Measurements from ENCODE around the gene AIFM1.

DNA sequence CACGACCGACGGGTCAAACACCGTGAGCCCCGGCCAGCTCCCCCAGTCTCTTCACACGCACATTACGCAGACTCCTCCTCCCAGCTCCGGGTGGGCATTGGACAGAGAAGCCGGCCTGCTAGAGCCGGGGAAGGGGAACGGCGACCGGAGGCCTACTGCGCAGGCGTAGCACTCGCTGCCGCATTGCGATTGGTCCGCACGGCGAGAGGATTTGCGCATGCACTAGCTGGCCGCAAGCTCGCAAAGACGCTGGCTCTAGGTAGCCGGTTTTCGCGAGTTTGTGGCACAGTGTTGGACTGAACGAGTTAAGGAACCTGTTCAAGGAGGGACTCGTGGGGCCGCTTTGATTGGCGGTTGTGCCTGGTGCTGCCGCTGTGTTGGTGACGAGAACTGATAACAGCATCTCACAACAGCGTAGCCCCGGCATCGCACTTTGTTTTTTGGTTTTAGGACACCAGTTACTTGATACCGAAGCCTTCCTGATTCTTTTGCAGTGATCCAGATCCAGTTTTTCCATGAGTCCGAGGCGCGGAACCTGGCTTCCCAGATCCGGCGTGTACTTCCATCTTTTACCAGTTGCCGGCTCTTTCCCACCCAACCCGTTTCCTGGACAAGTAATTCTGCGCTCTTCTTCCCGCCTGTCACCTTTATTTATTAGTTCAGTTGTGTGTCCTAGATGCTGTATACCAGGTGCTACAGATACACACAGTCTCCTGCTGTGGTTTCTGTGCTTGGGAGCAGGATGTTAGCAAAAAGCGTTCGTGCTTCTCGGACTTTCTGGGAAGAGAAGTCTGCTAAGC is at the start of gene AIFM1:
- no peak for TF ChIP-seq ZSCAN20 (CRISPR knock-in tag; IDR thresholded peaks at IDR 0.05)
- no peak for TF ChIP-seq POLR2AphosphoS2 (conservative IDR thresholded peaks at IDR 0.05; ENCODE audit: low read length)
- TF ChIP-seq, protein P1, sequence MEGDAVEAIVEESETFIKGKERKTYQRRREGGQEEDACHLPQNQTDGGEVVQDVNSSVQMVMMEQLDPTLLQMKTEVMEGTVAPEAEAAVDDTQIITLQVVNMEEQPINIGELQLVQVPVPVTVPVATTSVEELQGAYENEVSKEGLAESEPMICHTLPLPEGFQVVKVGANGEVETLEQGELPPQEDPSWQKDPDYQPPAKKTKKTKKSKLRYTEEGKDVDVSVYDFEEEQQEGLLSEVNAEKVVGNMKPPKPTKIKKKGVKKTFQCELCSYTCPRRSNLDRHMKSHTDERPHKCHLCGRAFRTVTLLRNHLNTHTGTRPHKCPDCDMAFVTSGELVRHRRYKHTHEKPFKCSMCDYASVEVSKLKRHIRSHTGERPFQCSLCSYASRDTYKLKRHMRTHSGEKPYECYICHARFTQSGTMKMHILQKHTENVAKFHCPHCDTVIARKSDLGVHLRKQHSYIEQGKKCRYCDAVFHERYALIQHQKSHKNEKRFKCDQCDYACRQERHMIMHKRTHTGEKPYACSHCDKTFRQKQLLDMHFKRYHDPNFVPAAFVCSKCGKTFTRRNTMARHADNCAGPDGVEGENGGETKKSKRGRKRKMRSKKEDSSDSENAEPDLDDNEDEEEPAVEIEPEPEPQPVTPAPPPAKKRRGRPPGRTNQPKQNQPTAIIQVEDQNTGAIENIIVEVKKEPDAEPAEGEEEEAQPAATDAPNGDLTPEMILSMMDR (IDR thresholded peaks at IDR 0.05): no peak
- no peak for TF ChIP-seq KDM5A (IDR thresholded peaks at IDR 0.05)
- no peak for TF ChIP-seq MAFK (IDR thresholded peaks at IDR 0.05; ENCODE audit: partially characterized antibody)
- no peak for TF ChIP-seq RCOR1 (IDR thresholded peaks at IDR 0.05; ENCODE audit: low read depth, low read length)
- no peak for TF ChIP-seq JUNB (IDR thresholded peaks at IDR 0.05)
- TF ChIP-seq EP300 (IDR thresholded peaks at IDR 0.05): no peak
- no peak for TF ChIP-seq FOSL2 (IDR thresholded peaks at IDR 0.05)
- TF ChIP-seq FOSL2 (CRISPR knock-in tag; IDR thresholded peaks at IDR 0.05): no peak

Data from A549 (cell line).